H1 (cell line): Measurements from ENCODE around the gene HPCAL4. TPM values are rescaled to one million over a fixed set of nuclear protein-coding genes. Genes with fewer than 3 reads are reported as not detected.

ENCODE experiments used
- CTCF ChIA-PET: fragments of 300-600 bp; sonication (Branson Sonifier 250); formaldehyde crosslinking; loops from one replicate; lab custom pipeline; 2021; ENCODE audit not compliant: partially characterized antibody; lab: Charles Lee
- POLR2A ChIA-PET: fragments of 300-600 bp; sonication (Branson Sonifier 250); formaldehyde crosslinking; loops from one replicate; lab custom pipeline; 2021; ENCODE audit warnings: inconsistent platforms; ENCODE audit not compliant: partially characterized antibody; lab: Charles Lee
- DNase-seq, 2 experiments: peaks; one replicate each; pipeline versions ENCODE4 v3.0.0 to v3.0.0-alpha.2; 2010 to 2022; ENCODE audit warnings: low spot score in 2 of 2, low read depth in 1 of 2, mixed read lengths in 1 of 2
- FAIRE-seq: peaks from 2 replicates; lab custom pipeline; 2011; peaks lifted over from hg19 to GRCh38; lab: Jason Lieb, UNC
- H2AFZ ChIP-seq: 2 replicates; pipeline ENCODE4 v1.8.1; 2012; ENCODE audit warnings: low read length, inconsistent platforms
- H2AK5ac ChIP-seq: 2 replicates; pipeline ENCODE4 v1.6.1; 2013; ENCODE audit warnings: low read depth, low read length
- H2BK120ac ChIP-seq: replicated peaks from 2 replicates; pipeline ENCODE3; 2013; ENCODE audit warnings: low read depth, low read length, inconsistent platforms
- H2BK12ac ChIP-seq: 2 replicates; pipeline ENCODE4 v1.6.1; 2013; ENCODE audit warnings: low read depth, low read length
- H2BK15ac ChIP-seq: 2 replicates; pipeline ENCODE4 v1.6.1; 2013; ENCODE audit warnings: low read length
- H2BK20ac ChIP-seq: 2 replicates; pipeline ENCODE4 v1.6.1; 2013; ENCODE audit warnings: low read length
- H2BK5ac ChIP-seq: 2 replicates; pipeline ENCODE4 v1.6.1; 2013; ENCODE audit warnings: low read depth, low read length
- H3K14ac ChIP-seq: 2 replicates; pipeline ENCODE4 v1.6.1; 2013; ENCODE audit warnings: inconsistent platforms; ENCODE audit not compliant: insufficient read length
- H3K18ac ChIP-seq: 2 replicates; pipeline ENCODE4 v1.6.1; 2013; ENCODE audit warnings: low read length; ENCODE audit errors: extremely low read depth
- H3K23ac ChIP-seq: 2 replicates; pipeline ENCODE4 v1.6.1; 2013; ENCODE audit warnings: inconsistent platforms; ENCODE audit not compliant: insufficient read length
- H3K23me2 ChIP-seq: 2 replicates; pipeline ENCODE4 v1.6.1; 2013; ENCODE audit warnings: low read depth, low read length
- H3K27ac ChIP-seq: 2 replicates; pipeline ENCODE4 v1.6.1; 2011; ENCODE audit warnings: low read depth, low read length, inconsistent platforms
- H3K27me3 ChIP-seq, 4 experiments: replicated peaks in 1 of 4; 1 replicate in 1 of 4; 2 replicates in 3 of 4; pipeline versions ENCODE4 v1.6.1 to v1.8.1; 2011 to 2013; ENCODE audit warnings: low read length in 3 of 4, mild to moderate bottlenecking in 3 of 4, inconsistent platforms in 2 of 4, mixed read lengths in 2 of 4, moderate library complexity in 1 of 4; ENCODE audit not compliant: control insufficient read depth in 3 of 4, insufficient read depth in 3 of 4; ENCODE audit errors: extremely low read depth in 1 of 4
- H3K36me3 ChIP-seq, 4 experiments: 2 replicates each; pipeline versions ENCODE4 v1.6.1 to v1.8.1; 2011 to 2013; ENCODE audit warnings: mild to moderate bottlenecking in 4 of 4, low read length in 3 of 4, moderate library complexity in 2 of 4, control low read depth in 1 of 4, inconsistent platforms in 1 of 4; ENCODE audit not compliant: insufficient read depth in 4 of 4, control insufficient read depth in 2 of 4
- H3K4ac ChIP-seq: replicated peaks from 2 replicates; pipeline ENCODE3; 2013; ENCODE audit warnings: low read length, low read depth, mixed read lengths, inconsistent platforms; ENCODE audit not compliant: insufficient read length
- H3K4me1 ChIP-seq, 4 experiments: replicated peaks in 1 of 4; 1 replicate in 1 of 4; 2 replicates in 3 of 4; pipeline versions ENCODE4 v1.6.1 to v1.8.1; 2011 to 2013; ENCODE audit warnings: low read length in 3 of 4, inconsistent platforms in 2 of 4, mixed read lengths in 1 of 4; ENCODE audit not compliant: insufficient read depth in 4 of 4, control insufficient read depth in 3 of 4
- H3K4me2 ChIP-seq, 2 experiments: 2 replicates each; pipeline versions ENCODE4 v1.6.1 to v1.8.1; 2011 to 2013; ENCODE audit warnings: low read depth in 2 of 2, low read length in 2 of 2, control low read depth in 1 of 2, inconsistent platforms in 1 of 2, mild to moderate bottlenecking in 1 of 2; ENCODE audit not compliant: insufficient read depth in 1 of 2
- H3K4me3 ChIP-seq, 4 experiments: fragments of 200-600, 300-600 bp in 1 of 4; sonication (generic), shearing (Covaris generic), sonication (Bioruptor Twin) in 1 of 4; 2 replicates each; pipeline versions ENCODE4 v1.5.1 to v1.8.1; 2011 to 2016; ENCODE audit warnings: low read length in 4 of 4, low read depth in 3 of 4, control low read depth in 2 of 4, inconsistent platforms in 2 of 4, mild to moderate bottlenecking in 2 of 4, mixed read lengths in 1 of 4, moderate library complexity in 1 of 4; ENCODE audit not compliant: insufficient read depth in 2 of 4; ENCODE audit errors: extremely low read depth in 1 of 4
- H3K56ac ChIP-seq: replicated peaks from 2 replicates; pipeline ENCODE3; 2013; ENCODE audit warnings: low read depth, mild to moderate bottlenecking, mixed read lengths, low read length, inconsistent platforms; ENCODE audit not compliant: insufficient read length
- H3K79me1 ChIP-seq: 2 replicates; pipeline ENCODE4 v1.6.1; 2013; ENCODE audit warnings: low read depth, low read length, control low read depth
- H3K79me2 ChIP-seq, 2 experiments: 2 replicates each; pipeline versions ENCODE4 v1.6.1 to v1.8.1; 2012 to 2013; ENCODE audit warnings: low read length in 2 of 2, mild to moderate bottlenecking in 2 of 2, inconsistent platforms in 1 of 2; ENCODE audit not compliant: insufficient read depth in 2 of 2, control insufficient read depth in 1 of 2
- H3K9ac ChIP-seq, 4 experiments: replicated peaks in 1 of 4; 1 replicate in 1 of 4; 2 replicates in 3 of 4; pipeline versions ENCODE4 v1.6.1 to v1.8.1; 2011 to 2013; ENCODE audit warnings: low read depth in 3 of 4, low read length in 3 of 4, control low read depth in 2 of 4, mild to moderate bottlenecking in 2 of 4, moderate library complexity in 2 of 4, inconsistent platforms in 1 of 4; ENCODE audit errors: extremely low read depth in 1 of 4
- H3K9me3 ChIP-seq, 2 experiments: 2 replicates each; pipeline versions ENCODE4 v1.6.1 to v1.8.1; 2012 to 2013; ENCODE audit warnings: mild to moderate bottlenecking in 2 of 2, moderate library complexity in 2 of 2, control low read depth in 1 of 2, inconsistent platforms in 1 of 2, low read depth in 1 of 2, low read length in 1 of 2, mixed read lengths in 1 of 2; ENCODE audit not compliant: insufficient read depth in 2 of 2
- H4K20me1 ChIP-seq, 2 experiments: replicated peaks in 1 of 2; 2 replicates each; pipeline versions ENCODE3 to v1.8.1; 2011 to 2013; ENCODE audit warnings: inconsistent platforms in 2 of 2, low read length in 2 of 2, mild to moderate bottlenecking in 1 of 2; ENCODE audit not compliant: insufficient read depth in 2 of 2, control insufficient read depth in 1 of 2
- H4K5ac ChIP-seq: 2 replicates; pipeline ENCODE4 v1.6.1; 2013; ENCODE audit warnings: low read length, low read depth, mixed read lengths, inconsistent platforms; ENCODE audit not compliant: insufficient read length
- H4K8ac ChIP-seq: 2 replicates; pipeline ENCODE4 v1.8.0; 2013; ENCODE audit warnings: mild to moderate bottlenecking, moderate library complexity, low read length, inconsistent platforms; ENCODE audit not compliant: insufficient read depth; ENCODE audit errors: extremely low read depth
- H4K91ac ChIP-seq: replicated peaks from 2 replicates; pipeline ENCODE3; 2013; ENCODE audit warnings: low read length, mixed read lengths, inconsistent platforms; ENCODE audit not compliant: insufficient read length
- CHD1 ChIP-seq: IDR thresholded peaks from 2 replicates; pipeline ENCODE4 v1.6.1; 2012; ENCODE audit warnings: low read depth, low read length, improper control_type of control experiment
- EP300 ChIP-seq, 2 experiments: IDR thresholded peaks; 1 replicate in 1 of 2; 2 replicates in 1 of 2; pipeline ENCODE4 v1.6.1; 2011 to 2012; ENCODE audit warnings: low read depth in 2 of 2, low read length in 2 of 2, mild to moderate bottlenecking in 2 of 2, borderline replicate concordance in 1 of 2, inconsistent platforms in 1 of 2, moderate library complexity in 1 of 2
- KDM4A ChIP-seq: IDR thresholded peaks from one replicate; pipeline ENCODE4 v1.7.1; 2012; ENCODE audit warnings: low read depth, mild to moderate bottlenecking, moderate library complexity, low read length, inconsistent platforms; ENCODE audit not compliant: severe bottlenecking
- SAP30 ChIP-seq: fragments of 300-600 bp; sonication (generic); IDR thresholded peaks from 2 replicates; pipeline ENCODE4 v1.7.1; 2012; ENCODE audit warnings: low read length, moderate library complexity, mild to moderate bottlenecking, inconsistent platforms; ENCODE audit not compliant: insufficient read depth, insufficient replicate concordance
- TCF12 ChIP-seq: IDR thresholded peaks from 2 replicates; pipeline ENCODE4 v1.6.1; 2011; ENCODE audit warnings: low read depth, mild to moderate bottlenecking, low read length
- WGBS, 2 experiments: shearing (Covaris generic) in 1 of 2; methylation state at CpG; one replicate each; pipeline versions ENCODE4 v1.1.6 to v1.1.7; 2013 to 2015; ENCODE audit warnings: low lambda C conversion rate in 2 of 2, mixed read lengths in 2 of 2, inconsistent platforms in 1 of 2, low coverage in 1 of 2, missing lambda C conversion rate in 1 of 2; ENCODE audit not compliant: insufficient replicate concordance in 2 of 2, insufficient coverage in 1 of 2, insufficient read length in 1 of 2; ENCODE audit errors: extremely low coverage in 1 of 2, missing lambda C conversion rate in 1 of 2; 5-methylcytosine and 5-hydroxymethylcytosine counted together
- polyA plus RNA-seq, 7 experiments: library from polyadenylated mRNA; depleted of rRNA in 3 of 7; stranded (reverse) in 5 of 7; unstranded in 2 of 7; fragments of >200 nt in 5 of 7; fragments of 200-250 nt in 2 of 7; gene quantifications; 1 replicate in 5 of 7; 2 replicates in 1 of 7; 4 replicates in 1 of 7; pipeline versions ENCODE4 v1.2.1 to v1.2.3, GENCODE V29; 2011 to 2013; ENCODE audit warnings: missing spikeins in 2 of 7, mixed read lengths in 2 of 7
- total RNA-seq: library from RNA; stranded (reverse); fragmentation: NEBNext Ultra II Directional; extraction: Animal tissue kit (Norgen Biotek cat#: 25700); gene quantifications from 2 replicates; pipeline ENCODE4 v1.2.1, GENCODE V29; 2021

Gene HPCAL4
- total and polyA plus RNA-seq, 2 of the 8 experiments (the other 6 are each of a cell fraction or from before 2014, with no cell fraction given), result 0.54 to 0.74 TPM

DNA sequence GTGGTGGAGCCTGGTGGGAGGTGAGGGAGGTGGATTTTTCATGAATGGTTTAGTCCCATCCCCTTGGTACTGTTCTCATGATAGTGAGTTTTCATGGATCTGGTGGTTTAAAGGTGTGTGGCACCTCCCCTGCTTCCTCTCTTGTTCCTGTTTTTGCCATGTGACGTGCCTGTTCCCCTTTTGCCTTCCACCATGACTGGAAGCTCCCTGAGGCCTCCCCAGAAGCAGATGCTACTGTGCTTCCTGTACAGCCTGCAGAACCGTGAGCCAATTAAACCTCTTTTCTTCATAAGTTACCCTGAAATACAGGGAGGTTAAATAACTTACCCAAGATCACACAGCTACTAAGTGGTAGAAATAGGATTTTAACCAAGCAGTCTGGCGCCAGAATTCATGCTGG, 47.5 kb downstream of the HPCAL4 start:
- H3K36me3 ChIP-seq, result no peaks in the 10 kb centered on the region
- H3K4ac ChIP-seq, result no peak overlapping the region
- no peaks in the 10 kb centered on the region for H3K9me3 ChIP-seq
- no peak overlapping the region for H2BK12ac ChIP-seq
- no peak overlapping the region for H2BK15ac ChIP-seq
- H2AK5ac ChIP-seq, result no peak overlapping the region
- H4K5ac ChIP-seq, result no peak overlapping the region
- no peaks in the 10 kb centered on the region for H3K79me1 ChIP-seq
- H2BK5ac ChIP-seq, result no peak overlapping the region
- H3K4me3 ChIP-seq, result no peak overlapping the region
- H2BK20ac ChIP-seq, result no peak overlapping the region
- DNase-seq (no peak), FAIRE-seq (no peak)
- no peaks in the 10 kb centered on the region for H3K79me2 ChIP-seq
- H2AFZ ChIP-seq, result no peak overlapping the region
- H3K23ac ChIP-seq, result no peak overlapping the region
- no peak overlapping the region for H4K8ac ChIP-seq
- H3K27ac ChIP-seq, result no peak overlapping the region
- no peak overlapping the region for H3K14ac ChIP-seq
- peaks cover 0 to 10% (median 5%) of the 10 kb centered on the region in 4 experiments; a peak in 6 of 7 replicates for H3K4me1 ChIP-seq
- WGBS, 2 experiments, result 90% methylated on average over 3 of the region's 3 CpGs; no CpG with 5 or more reads in 1 of the 2 experiments
- peaks cover 1 to 28% (median 16%) of the 10 kb centered on the region in 4 experiments for H3K27me3 ChIP-seq
- no peak overlapping the region for H2BK120ac ChIP-seq
- peaks cover 4% of the 10 kb centered on the region; the same call in 1 of the 2 replicates for H3K23me2 ChIP-seq
- no peak overlapping the region for H3K56ac ChIP-seq
- no peak overlapping the region for H3K9ac ChIP-seq
- H4K20me1 ChIP-seq, result no peaks in the 10 kb centered on the region
- ChIA-PET POLR2A (no interaction called here), CTCF (interaction anchor here (1.2 to 16.5 kb wide), 5 partner anchors 11 to 58 kb away, joined by 3 to 337 read pairs (median 9); partner anchors contain the start of gene NT5C1A)
- H3K18ac ChIP-seq, result no peak overlapping the region
- H4K91ac ChIP-seq, result no peak overlapping the region
- no peak overlapping the region for H3K4me2 ChIP-seq
- TF ChIP-seq TCF12, result no peak
- no peak for TF ChIP-seq EP300 (IDR thresholded peaks at IDR 0.05; ENCODE audit: borderline replicate concordance in 1 of 2, low read depth in 2 of 2, low read length in 2 of 2)
- no peak for TF ChIP-seq CHD1
- no peak for TF ChIP-seq KDM4A
- no peak for TF ChIP-seq SAP30
